Caco-2 (cell line): ENCODE results near the gene KPNA3. TPM values are rescaled to one million over a fixed set of nuclear protein-coding genes. Genes with fewer than 3 reads are reported as not detected.
"Not testable (repeated sequence)": the region's sequence is repeated elsewhere in the genome, so short reads cannot be mapped to it uniquely, and the experiment has no call there.

ENCODE experiments used
- BruUV-seq: library from RNA; stranded (reverse); fragments of 400-500 nt; replicated peaks from 2 replicates; lab custom pipeline; 2021; lab: Mats Ljungman, UMichigan
- CTCF ChIA-PET: fragments of 300-600 bp; sonication (Branson Sonifier 250); formaldehyde crosslinking; loops from one replicate; lab custom pipeline; 2022; ENCODE audit warnings: antibody characterized with exemption; lab: Charles Lee
- POLR2A ChIA-PET: fragments of 300-600 bp; sonication (Branson Sonifier 250); formaldehyde crosslinking; loops from one replicate; lab custom pipeline; 2022; ENCODE audit warnings: antibody characterized with exemption; lab: Charles Lee
- DNase-seq, 2 experiments: peaks; one replicate each; pipeline versions ENCODE4 v3.0.0 to v3.0.0-alpha.2; 2020 to 2022
- H3K27me3 ChIP-seq: replicated peaks from 2 replicates; pipeline ENCODE4 v1.6.0; 2011; ENCODE audit warnings: low read length; ENCODE audit not compliant: control insufficient read depth, insufficient read depth
- H3K36me3 ChIP-seq: 2 replicates; pipeline ENCODE4 v1.5.1; 2011; ENCODE audit warnings: low read length; ENCODE audit not compliant: control insufficient read depth, insufficient read depth
- H3K4me1 ChIP-seq: fragments of 250-450 bp; sonication (Bioruptor Pico); 2 replicates; pipeline ENCODE4 v1.5.1; 2020; ENCODE audit warnings: mild to moderate bottlenecking
- H3K4me3 ChIP-seq: 2 replicates; pipeline ENCODE4 v1.5.1; 2011; ENCODE audit warnings: low read depth, mild to moderate bottlenecking, control low read depth, low read length
- H3K9me3 ChIP-seq: fragments of 250-450 bp; sonication (Bioruptor Pico); 2 replicates; pipeline ENCODE4 v1.5.1; 2020; ENCODE audit warnings: mild to moderate bottlenecking, moderate library complexity
- H3K27ac Mint-ChIP-seq: one replicate; pipeline ENCODE4 v1.8.0; 2022; ENCODE audit warnings: mixed read lengths; ENCODE audit not compliant: unreplicated experiment
- H3K27me3 Mint-ChIP-seq: one replicate; pipeline ENCODE4 v1.8.0; 2022; ENCODE audit warnings: mixed read lengths; ENCODE audit not compliant: insufficient read depth, unreplicated experiment
- H3K36me3 Mint-ChIP-seq: one replicate; pipeline ENCODE4 v1.8.0; 2022; ENCODE audit warnings: mild to moderate bottlenecking, mixed read lengths; ENCODE audit not compliant: insufficient read depth, unreplicated experiment
- H3K4me1 Mint-ChIP-seq: one replicate; pipeline ENCODE4 v1.8.0; 2022; ENCODE audit warnings: low read depth, mixed read lengths; ENCODE audit not compliant: unreplicated experiment
- H3K4me3 Mint-ChIP-seq: one replicate; pipeline ENCODE4 v1.8.0; 2022; ENCODE audit warnings: mild to moderate bottlenecking, moderate library complexity, mixed read lengths; ENCODE audit not compliant: unreplicated experiment
- H3K9me3 Mint-ChIP-seq: one replicate; pipeline ENCODE4 v1.8.0; 2022; ENCODE audit warnings: mixed read lengths; ENCODE audit not compliant: unreplicated experiment
- CTCF ChIP-seq, 2 experiments: fragments of 200-600 bp in 1 of 2; IDR thresholded peaks; 1 replicate in 1 of 2; 2 replicates in 1 of 2; pipeline versions ENCODE4 v1.5.1 to v1.8.0; 2011 to 2022; ENCODE audit warnings: antibody characterized with exemption in 1 of 2, control low read depth in 1 of 2, inconsistent platforms in 1 of 2, low read depth in 1 of 2, low read length in 1 of 2, mild to moderate bottlenecking in 1 of 2, moderate library complexity in 1 of 2; ENCODE audit not compliant: insufficient read depth in 1 of 2, severe bottlenecking in 1 of 2, unreplicated experiment in 1 of 2
- intact Hi-C: fragments of 100-400 bp; cut with micrococcal nuclease; formaldehyde crosslinking; loops from one replicate; pipeline ENCODE4 v1.10.0; 2022; ENCODE audit not compliant: unreplicated experiment
- total RNA-seq: library from RNA; stranded (reverse); gene quantifications from 2 replicates; pipeline ENCODE4 v1.2.3, GENCODE V29; 2022

Gene KPNA3
- total RNA-seq, 1 experiment from 2014 or later, result 81.9 TPM

- H3K4me3 ChIP-seq, result no peak overlapping the region
- no peaks in the 10 kb centered on the region for H3K9me3 Mint-ChIP-seq
- H3K36me3 Mint-ChIP-seq, result peaks cover 23% of the 10 kb centered on the region
- ChIA-PET POLR2A (no interaction called here), CTCF (no interaction called here)
- no peaks in the 10 kb centered on the region for H3K36me3 ChIP-seq
- H3K4me3 Mint-ChIP-seq, result no peak overlapping the region
- no peaks in the 10 kb centered on the region for H3K27me3 ChIP-seq
- H3K27me3 Mint-ChIP-seq, result no peaks in the 10 kb centered on the region
- H3K27ac Mint-ChIP-seq, result no peak overlapping the region
- no TSS peak for BruUV-seq
- no peak for DNase-seq
- no peaks in the 10 kb centered on the region for H3K9me3 ChIP-seq
- TF ChIP-seq CTCF (IDR thresholded peaks at IDR 0.05; ENCODE audit: insufficient read depth in 1 of 2, low read depth in 1 of 2, low read length in 1 of 2, severe bottlenecking in 1 of 2, unreplicated experiment in 1 of 2), result no peak
- peaks cover 8% of the 10 kb centered on the region; the same call in 1 of the 2 replicates for H3K4me1 ChIP-seq
- peaks cover 17% of the 10 kb centered on the region for H3K4me1 Mint-ChIP-seq
- intact Hi-C loops, result no loop called here
These were observed 18.0 kb downstream of the KPNA3 start for GRCh38 chr13:49774376-49775005.

GRCh38 chr13:49772828-49773227 lies 19.7 kb downstream of the KPNA3 start:
- no peaks in the 10 kb centered on the region for H3K9me3 ChIP-seq
- H3K4me3 ChIP-seq, result no peak overlapping the region
- intact Hi-C loops, result no loop called here
- no peaks in the 10 kb centered on the region for H3K36me3 ChIP-seq
- Mint-ChIP-seq H3K4me3 (no peak overlapping the region), H3K4me1 (peaks cover 19% of the 10 kb centered on the region), H3K36me3 (peaks cover 23% of the 10 kb centered on the region), H3K9me3 (no peaks in the 10 kb centered on the region), H3K27me3 (no peaks in the 10 kb centered on the region), H3K27ac (no peak overlapping the region)
- no peaks in the 10 kb centered on the region for H3K27me3 ChIP-seq
- no TSS peak for BruUV-seq
- TF ChIP-seq CTCF (IDR thresholded peaks at IDR 0.05; ENCODE audit: insufficient read depth in 1 of 2, low read depth in 1 of 2, low read length in 1 of 2, severe bottlenecking in 1 of 2, unreplicated experiment in 1 of 2), result no peak
- no peak for DNase-seq
- H3K4me1 ChIP-seq, result peaks cover under 1% of the 10 kb centered on the region; the same call in 1 of the 2 replicates
- ChIA-PET POLR2A (interaction anchor here (0.6 kb wide), 1 partner anchor 35 kb away, joined by 3 read pairs; no protein-coding TSS in a partner anchor), CTCF (no interaction called here)

- H3K36me3 Mint-ChIP-seq, result peaks cover 53% of the 10 kb centered on the region
- intact Hi-C loops, result not testable (repeated sequence)
- peaks cover 30% of the 10 kb centered on the region for H3K9me3 Mint-ChIP-seq
These were observed 30.7 kb downstream of the KPNA3 start for GRCh38 chr13:49761811-49762210.

More at GRCh38 chr13:49761811-49762210, 30.7 kb downstream of the KPNA3 start:
- BruUV-seq, H3K27ac Mint-ChIP-seq, H3K4me3 Mint-ChIP-seq, H3K4me1 ChIP-seq, H3K36me3 ChIP-seq, H3K4me3 ChIP-seq, CTCF ChIA-PET, H3K27me3 Mint-ChIP-seq, DNase-seq, H3K27me3 ChIP-seq, POLR2A ChIA-PET: not testable (repeated sequence)
- H3K4me1 Mint-ChIP-seq, result peaks cover 16% of the 10 kb centered on the region
- H3K9me3 ChIP-seq, result peaks cover 13% of the 10 kb centered on the region; the same call in 1 of the 2 replicates
